NCI-H146 treated with DMSO at 0.1 percent for 48 hours (cell line): Measurements from ENCODE around the gene TNFSF10.
A peak's percentile ranks its signal among the peaks of the same experiment; 100 is the strongest.
"Not testable (repeated sequence)": the region's sequence is repeated elsewhere in the genome, so short reads cannot be mapped to it uniquely, and the experiment has no call there.

Experiments used
- DNase-seq: peaks from one replicate; lab custom pipeline; 2025; ENCODE audit not compliant: unreplicated experiment; lab: John Stamatoyannopoulos, UW

The TNFSF10 gene

GRCh38 chr3:172522871-172523818 lies at the start of gene TNFSF10:
TNFSF10 (minus strand) TSS chr3:172523430; CDS start chr3:172523384, 46 bp downstream.
- peak; percentile 78 for DNase-seq

GRCh38 chr3:172569128-172570008 lies 46.1 kb upstream of the TNFSF10 start:
- peak; percentile 26 for DNase-seq

GRCh38 chr3:172568701-172569100 lies 45.5 kb upstream of the TNFSF10 start:
- no peak for DNase-seq

- not testable (repeated sequence) for DNase-seq
These were observed 43.6 kb upstream of the TNFSF10 start for GRCh38 chr3:172566785-172567184.

- no peak for DNase-seq
These were observed 41.3 kb upstream of the TNFSF10 start for GRCh38 chr3:172564499-172564898.

GRCh38 chr3:172562871-172563865 lies 39.9 kb upstream of the TNFSF10 start:
- DNase-seq = peak; percentile 70

- DNase-seq = no peak
These were observed 38.8 kb upstream of the TNFSF10 start for GRCh38 chr3:172561897-172562640.

- no peak for DNase-seq
These were observed 37.4 kb upstream of the TNFSF10 start for GRCh38 chr3:172560586-172560985.

- no peak for DNase-seq
These were observed 36.8 kb upstream of the TNFSF10 start for GRCh38 chr3:172560026-172560425.

- no peak for DNase-seq
These were observed 35.8 kb upstream of the TNFSF10 start for GRCh38 chr3:172559020-172559419.

GRCh38 chr3:172557515-172558220 lies 34.4 kb upstream of the TNFSF10 start:
- no peak for DNase-seq

GRCh38 chr3:172553526-172554252 lies 30.5 kb upstream of the TNFSF10 start:
- DNase-seq = no peak

GRCh38 chr3:172552607-172553006 lies 29.4 kb upstream of the TNFSF10 start:
- no peak for DNase-seq

- no peak for DNase-seq
These were observed 28.6 kb upstream of the TNFSF10 start for GRCh38 chr3:172551874-172552273.

- DNase-seq = no peak
These were observed 27.2 kb upstream of the TNFSF10 start for GRCh38 chr3:172550347-172550943.

- DNase-seq = no peak
These were observed 25.9 kb upstream of the TNFSF10 start for GRCh38 chr3:172549144-172549543.

- DNase-seq = no peak
These were observed 23.5 kb upstream of the TNFSF10 start for GRCh38 chr3:172546628-172547214.

GRCh38 chr3:172546105-172546504 lies 22.9 kb upstream of the TNFSF10 start:
- DNase-seq = no peak
